GM04503 (cell line): Measurements from ENCODE around the gene SCAF1.

Experiments used
- DNase-seq: peaks from one replicate; pipeline ENCODE4 v3.0.0-alpha.2; 2012; ENCODE audit warnings: low read depth

The SCAF1 gene

GRCh38 chr19:49687150-49687549 lies 45.1 kb downstream of the SCAF1 start:
- no peak for DNase-seq

DNA sequence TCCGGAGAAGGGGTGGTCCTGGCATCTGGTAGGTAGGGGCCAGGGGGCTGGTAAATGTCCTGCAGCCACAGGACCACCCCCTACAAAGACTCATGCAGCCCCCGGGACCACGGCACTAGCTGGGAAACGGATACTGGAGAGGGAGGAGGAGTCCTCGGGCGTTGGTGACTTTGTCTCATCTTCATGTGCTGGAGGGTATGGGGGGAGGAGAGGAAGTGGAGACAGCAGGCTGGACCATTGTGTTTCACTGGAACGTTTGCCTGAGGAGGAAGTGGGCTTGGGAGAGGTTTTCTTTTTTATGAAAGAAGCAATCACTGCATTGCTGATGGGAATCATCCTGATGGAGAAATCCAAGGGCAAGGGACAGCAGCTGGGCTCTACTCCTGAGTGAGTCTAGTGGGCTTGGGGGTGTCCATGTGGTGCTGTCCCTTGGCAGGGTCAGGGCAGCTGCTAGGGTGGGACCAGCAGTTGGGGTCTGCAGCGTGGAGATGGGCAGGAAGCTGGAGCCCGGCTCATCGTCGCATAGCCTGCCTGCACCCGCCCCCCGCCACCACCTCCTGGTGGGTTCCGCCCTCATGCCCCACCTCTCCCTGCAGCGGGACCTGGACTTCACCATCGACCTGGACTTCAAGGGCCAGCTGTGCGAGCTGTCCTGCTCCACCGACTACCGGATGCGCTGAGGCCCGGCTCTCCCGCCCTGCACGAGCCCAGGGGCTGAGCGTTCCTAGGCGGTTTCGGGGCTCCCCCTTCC lies 45.7 kb downstream of the SCAF1 start:
- DNase-seq: no peak

GRCh38 chr19:49688531-49689132 lies 46.6 kb downstream of the SCAF1 start:
- no peak for DNase-seq

DNA sequence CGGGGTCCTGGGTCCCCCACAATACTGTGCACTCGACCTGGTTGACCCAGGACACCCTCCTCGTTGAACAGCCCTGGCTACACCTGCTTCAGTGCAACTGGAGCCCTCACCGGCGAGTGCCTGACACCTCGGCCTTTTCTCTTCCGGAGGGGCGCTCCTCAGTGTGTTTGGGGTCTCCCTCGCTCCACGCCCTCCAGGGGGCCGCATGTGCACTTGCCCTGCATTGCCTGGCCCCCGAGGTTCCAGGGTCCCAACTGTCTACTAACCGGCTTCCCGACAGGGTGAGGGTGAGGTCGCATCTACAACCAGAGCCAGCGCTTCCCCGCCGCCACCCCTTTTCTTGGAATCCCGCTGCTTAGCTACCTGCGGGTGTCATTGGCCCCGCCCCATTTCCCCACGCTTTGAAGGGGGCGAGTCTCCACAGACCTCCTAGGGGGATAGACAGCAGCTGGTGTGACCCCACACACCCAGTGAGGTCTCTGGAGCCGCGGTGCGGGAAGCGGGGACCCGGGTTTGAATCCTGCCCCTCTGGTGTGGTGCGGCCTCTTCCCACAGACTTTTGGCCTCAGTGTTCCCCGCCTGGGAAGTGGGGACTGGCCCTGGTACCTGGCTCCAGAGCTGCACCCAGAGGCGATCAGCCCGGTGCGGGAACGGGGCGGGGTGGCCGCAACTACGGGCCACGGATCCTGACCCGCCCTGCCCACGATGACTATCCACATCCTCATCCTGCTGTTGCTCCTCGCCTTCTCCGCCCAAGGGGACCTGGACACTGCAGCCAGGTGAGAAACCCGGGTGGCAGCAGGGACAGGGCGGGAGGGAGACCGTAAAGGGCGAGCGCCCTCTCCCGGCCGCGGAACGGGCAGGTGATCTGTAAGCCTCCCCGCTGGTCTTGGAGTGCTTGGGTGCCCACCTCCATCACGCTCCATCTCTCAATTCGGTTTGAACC lies 47.4 kb downstream of the SCAF1 start, which contains the start of gene ADM5:
Gene ADM5, plus strand, starts transcription at position 462 of the 946 bp plus-strand sequence. Its CDS starts 244 bp downstream, at position 706.
- no peak for DNase-seq

GRCh38 chr19:49690079-49690655 lies 48.2 kb downstream of the SCAF1 start:
- no peak for DNase-seq

GRCh38 chr19:49690656-49691242 lies 48.7 kb downstream of the SCAF1 start, which contains the start of gene CPT1C:
Gene CPT1C, plus strand, starts transcription at chr19:49691116. Its CDS starts 1,137 bp downstream, at chr19:49692253.
- no peak for DNase-seq

DNA sequence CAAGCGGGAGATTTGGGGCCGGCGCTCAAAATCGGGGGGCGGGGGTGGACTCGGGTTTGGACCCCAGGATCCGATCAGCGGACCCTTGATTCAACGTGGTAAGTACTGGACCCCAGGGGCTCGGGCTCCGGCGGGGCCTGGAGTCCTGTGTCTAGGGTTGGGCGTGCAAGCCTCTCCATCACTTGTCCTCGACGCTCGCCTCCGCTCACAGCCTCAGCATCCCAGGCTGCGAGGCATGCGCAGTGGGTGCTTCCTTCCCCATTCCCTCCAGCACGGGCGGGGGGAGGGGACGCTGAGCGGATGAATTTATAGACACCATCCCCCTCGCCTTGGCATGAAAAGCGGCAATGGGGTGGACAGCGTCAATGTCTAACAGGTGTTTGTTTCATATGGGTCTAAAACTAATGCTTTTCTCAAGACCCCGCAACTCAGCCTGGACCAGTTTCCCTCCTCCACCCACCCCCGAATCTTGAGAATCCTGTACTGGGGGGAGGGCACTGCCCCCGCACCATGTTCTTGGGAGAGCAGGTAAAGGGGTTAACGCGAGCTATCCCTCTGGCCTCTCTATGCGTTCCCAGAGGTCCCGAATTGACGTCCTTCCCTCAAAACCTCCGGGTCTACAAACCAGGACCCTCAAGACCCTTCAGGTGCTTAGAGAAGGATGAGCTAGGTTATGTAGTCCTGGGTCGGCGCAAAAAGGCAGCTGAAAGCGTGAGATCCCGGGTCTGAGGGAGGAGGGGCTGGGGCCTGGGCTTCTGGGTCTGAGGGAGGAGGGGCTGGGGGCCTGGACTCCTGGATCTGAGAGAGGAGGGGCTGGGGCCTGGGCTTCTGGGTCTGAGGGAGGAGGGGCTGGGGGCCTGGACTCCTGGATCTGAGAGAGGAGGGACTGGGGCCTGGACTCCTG lies 49.5 kb downstream of the SCAF1 start:
- DNase-seq: no peak

- DNase-seq: no peak
These were observed 50.1 kb downstream of the SCAF1 start for GRCh38 chr19:49692147-49692506.

GRCh38 chr19:49696115-49696514 lies 54.1 kb downstream of the SCAF1 start:
- no peak for DNase-seq

- DNase-seq: no peak
These were observed 54.9 kb downstream of the SCAF1 start for GRCh38 chr19:49696865-49697264.

GRCh38 chr19:49699364-49699763 lies 57.4 kb downstream of the SCAF1 start:
- no peak for DNase-seq

DNA sequence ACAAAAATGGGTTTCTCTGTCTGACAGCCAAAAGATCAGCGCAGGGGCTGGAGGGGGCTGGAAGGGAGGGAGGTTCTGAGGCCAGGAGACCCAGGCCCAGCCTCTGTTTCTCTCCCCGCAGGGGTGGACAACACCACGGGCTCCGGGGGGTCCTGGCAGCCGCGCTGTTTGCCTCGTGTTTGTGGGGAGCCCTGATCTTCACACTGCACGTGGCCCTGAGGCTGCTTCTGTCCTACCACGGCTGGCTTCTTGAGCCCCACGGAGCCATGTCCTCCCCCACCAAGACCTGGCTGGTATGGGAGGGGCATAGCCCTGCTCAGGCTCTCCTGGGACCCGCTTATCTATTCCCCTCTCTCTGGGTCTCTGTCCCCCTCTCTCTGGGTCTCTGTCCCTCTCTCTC lies 58.6 kb downstream of the SCAF1 start:
- DNase-seq: no peak

DNA sequence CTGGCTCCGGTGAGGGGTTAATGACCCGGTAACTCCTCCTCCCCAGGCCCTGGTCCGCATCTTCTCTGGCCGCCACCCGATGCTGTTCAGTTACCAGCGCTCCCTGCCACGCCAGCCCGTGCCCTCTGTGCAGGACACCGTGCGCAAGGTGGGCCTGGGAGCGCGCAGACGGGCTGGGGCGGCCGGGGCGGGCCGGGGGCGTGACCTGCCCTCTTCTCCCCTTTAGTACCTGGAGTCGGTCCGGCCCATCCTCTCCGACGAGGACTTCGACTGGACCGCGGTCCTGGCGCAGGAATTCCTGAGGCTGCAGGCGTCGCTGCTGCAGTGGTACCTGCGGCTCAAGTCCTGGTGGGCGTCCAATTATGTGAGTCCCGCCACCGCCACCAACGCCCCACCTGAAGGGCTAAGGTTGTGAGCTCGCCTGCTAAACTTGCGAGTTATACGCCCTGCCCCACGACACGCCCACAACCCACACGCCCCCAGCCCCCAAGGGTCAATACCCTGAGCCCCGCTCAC lies 59.3 kb downstream of the SCAF1 start:
- no peak for DNase-seq

DNA sequence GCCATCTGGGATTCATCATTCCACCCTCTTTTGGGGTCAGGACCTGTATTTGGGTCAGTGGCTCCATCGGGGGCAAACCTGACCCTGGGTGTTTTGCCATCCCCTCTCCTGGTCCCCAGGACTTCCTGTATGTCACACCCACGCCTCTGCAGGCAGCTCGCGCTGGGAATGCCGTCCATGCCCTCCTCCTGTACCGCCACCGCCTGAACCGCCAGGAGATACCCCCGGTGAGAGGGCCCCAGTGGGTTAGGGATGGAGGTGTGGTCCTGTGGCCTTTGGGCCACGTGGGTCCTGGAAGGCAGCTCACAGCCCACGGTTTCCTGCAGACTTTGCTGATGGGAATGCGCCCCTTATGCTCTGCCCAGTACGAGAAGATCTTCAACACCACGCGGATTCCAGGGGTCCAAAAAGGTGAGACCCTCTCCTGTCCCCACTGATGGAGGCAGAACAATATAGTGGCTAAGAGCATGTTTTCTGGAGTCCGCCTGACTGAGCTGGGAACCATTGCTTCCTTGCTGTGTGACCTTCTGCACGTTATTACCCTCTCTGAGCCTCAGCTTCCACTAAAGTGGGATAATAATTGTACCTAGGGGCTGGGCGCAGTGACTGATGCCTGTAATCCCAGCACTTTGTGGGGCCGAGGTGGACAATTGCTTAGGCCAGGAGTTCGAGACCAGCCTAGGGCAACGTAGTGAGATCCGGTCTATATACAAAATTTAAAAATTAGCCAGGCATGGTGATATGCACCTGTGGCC lies 63.1 kb downstream of the SCAF1 start:
- DNase-seq: no peak

- no peak for DNase-seq
These were observed 63.9 kb downstream of the SCAF1 start for GRCh38 chr19:49705919-49706318.
